Urothelium cell line (cell line): ENCODE measurements around the gene MYO3B.
"Not testable (repeated sequence)": the region's sequence is repeated elsewhere in the genome, so short reads cannot be mapped to it uniquely, and the experiment has no call there.

Experiments
- DNase-seq: peaks from one replicate; pipeline ENCODE4 v3.0.0; 2011; ENCODE audit warnings: low spot score, mixed read lengths
- FAIRE-seq: peaks from 2 replicates; lab custom pipeline; 2011; peaks lifted over from hg19 to GRCh38; lab: Jason Lieb, UNC

The MYO3B gene

DNA sequence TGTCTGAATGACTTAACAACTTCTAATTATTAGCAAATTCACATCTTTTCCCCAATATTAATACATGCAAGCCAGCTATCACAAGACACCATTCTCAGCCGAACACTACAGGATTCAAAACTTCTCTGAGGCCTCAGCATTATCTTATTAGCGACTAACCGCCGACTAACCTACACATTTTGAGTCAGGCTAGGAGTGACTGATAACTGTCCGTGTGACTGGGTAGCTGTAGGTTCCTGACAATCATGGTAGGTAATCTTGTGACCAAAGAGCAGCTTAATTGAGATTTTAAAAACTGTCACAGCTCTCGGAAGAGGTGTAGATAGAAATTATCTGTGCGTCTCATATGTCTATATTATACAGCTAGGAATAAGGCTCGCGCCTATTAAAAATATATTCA lies 493.1 kb downstream of the MYO3B start:
- FAIRE-seq: no peak
- DNase-seq: no peak

- not testable (repeated sequence) for FAIRE-seq, DNase-seq
These were observed 496.3 kb downstream of the MYO3B start for GRCh38 chr2:170674282-170674681.

DNA sequence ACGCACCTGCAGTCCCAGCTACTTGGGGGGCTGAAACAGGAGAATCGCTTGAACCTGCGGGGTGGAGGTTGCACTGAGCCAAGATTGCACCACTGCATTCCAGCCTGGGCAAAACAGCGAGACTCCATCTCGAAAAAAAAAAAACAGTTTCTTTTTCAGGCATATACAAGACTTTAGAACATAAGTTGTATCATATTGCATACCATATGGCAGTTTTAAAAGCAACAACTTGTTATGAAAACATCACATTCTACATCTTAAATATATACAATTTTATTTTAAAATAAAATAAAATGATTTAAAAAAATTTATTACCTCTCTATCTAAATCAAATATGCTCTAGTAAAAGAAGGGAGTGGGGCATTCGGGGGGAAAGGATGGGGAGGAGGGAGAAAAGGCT lies 497.8 kb downstream of the MYO3B start:
- no peak for FAIRE-seq
- DNase-seq: no peak

DNA sequence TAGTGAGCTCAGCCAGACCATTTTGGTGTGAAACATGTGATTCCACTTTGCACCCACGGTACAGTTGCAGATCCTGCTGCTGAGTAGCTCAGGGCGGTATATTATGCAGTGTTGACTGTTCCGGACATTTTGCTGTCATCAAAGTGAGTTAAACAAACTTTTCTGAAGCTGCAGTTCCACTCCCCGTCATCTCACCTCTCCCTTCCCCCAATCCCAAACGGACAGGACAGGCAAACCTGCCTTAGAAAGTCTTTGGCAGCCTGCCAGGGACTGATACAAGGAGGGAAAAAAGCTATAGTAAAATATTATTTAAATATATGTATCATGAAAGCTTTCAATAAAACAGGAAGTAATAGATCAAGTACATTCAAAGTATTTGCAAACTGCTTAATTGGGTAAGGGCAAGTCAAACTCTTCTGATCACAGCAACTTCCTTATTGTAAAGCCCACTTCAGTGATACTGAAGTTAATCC lies 501.7 kb downstream of the MYO3B start:
- FAIRE-seq: no peak
- no peak for DNase-seq

GRCh38 chr2:170680172-170680941 lies 502.4 kb downstream of the MYO3B start:
- no peak for DNase-seq
- FAIRE-seq: no peak

DNA sequence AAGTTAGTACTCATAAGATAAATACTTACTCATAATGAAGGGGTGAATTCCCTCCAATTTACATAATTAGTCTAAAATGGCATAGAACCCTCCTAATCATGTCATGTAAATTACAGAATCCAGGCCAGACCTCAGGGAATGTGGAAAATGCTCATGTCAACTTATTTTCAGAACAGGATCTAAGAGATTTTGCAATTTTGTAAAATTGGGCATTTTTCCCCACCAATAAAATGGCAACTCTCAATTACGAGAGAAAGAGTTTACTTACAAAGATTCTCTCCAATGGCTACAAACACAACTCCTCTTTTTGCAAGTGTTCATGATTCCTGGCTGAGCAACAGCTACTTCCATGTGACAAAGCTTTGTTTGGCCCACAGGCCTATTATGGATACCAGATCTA lies 503.4 kb downstream of the MYO3B start:
- FAIRE-seq (no peak), DNase-seq (no peak)

- no peak for FAIRE-seq
- DNase-seq: no peak
These were observed 507.6 kb downstream of the MYO3B start for GRCh38 chr2:170685591-170685990.

DNA sequence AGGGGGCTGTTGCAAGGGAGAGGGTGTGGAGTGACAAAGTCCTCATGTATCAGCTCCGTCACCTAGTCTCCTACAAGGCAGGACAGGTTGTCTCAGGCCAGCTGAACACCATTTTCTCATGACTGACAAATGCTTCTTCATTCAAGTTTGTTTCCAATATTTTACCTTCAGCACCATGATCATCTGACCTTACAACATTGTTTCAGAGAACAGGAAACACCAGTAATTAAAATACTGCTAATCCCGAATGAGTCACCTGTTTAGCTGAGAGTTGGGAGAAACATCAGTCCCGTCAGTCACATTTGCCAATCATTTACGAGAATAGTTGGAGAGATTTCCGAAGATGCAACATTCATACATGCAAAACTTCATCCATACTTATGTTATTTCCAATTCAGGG lies 511.5 kb downstream of the MYO3B start:
- FAIRE-seq (no peak), DNase-seq (no peak)

DNA sequence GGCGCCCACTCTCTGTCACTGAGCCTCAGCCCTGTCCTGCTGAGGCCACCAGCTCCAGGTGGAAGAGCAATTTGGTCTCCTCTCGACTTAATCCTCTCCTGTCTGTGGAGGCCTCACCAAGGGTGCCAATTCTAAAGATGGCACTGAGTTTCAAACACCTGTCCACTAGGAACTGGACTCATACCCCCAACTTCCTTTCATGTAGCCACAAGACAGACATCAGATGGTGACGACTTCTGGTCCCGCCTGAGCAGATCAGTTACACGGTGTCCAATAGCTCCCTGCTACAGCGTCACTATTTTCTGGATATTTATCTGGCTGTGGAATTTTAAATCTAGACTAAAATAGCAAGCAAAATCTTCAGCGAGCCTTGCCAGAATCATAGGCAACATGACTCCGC lies 512.7 kb downstream of the MYO3B start:
- FAIRE-seq: no peak
- DNase-seq: no peak

- FAIRE-seq: no peak
- DNase-seq: no peak
These were observed 516.4 kb downstream of the MYO3B start for GRCh38 chr2:170694316-170694715.

DNA sequence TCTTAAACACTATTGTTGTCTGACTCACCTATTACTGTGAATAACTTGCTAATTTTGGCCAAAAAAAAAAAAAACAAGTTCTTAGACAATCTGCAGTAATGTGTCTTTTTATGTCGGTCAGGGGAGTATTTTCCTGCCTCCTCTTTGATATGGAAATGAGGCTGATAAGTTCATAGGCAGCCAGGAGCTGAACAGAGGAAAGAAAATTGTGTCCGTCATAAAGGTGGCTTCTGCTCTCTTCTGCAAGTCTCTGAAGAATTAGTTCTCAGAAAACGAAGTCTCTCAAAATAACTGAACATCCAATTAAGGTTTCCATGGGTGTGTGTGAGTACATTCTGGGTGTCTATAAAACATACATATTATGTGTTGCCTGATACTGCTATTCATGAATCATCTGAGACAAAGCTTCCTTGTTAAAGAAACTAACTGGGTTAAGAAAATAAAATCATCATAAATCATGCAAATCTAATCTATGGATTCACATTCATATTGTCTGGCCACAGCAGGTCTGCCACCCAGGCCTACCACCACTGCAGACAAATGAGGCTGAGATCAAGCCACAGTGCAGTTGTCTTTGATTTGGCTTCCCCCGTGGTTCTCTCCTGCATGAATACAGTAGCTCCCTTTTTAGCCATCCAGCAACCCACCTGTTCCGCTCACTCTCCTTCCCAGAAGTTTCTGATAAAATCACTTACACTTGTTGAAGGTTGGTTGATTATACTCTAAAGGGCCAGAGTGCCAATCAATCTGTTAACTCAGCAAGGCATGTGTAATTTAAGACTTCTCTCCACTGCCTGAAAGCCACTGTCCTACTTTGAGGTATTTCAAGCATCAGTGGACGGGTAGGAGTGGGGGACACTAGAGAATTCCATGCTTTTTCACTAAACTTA lies 517.8 kb downstream of the MYO3B start:
- FAIRE-seq: no peak
- DNase-seq: no peak

DNA sequence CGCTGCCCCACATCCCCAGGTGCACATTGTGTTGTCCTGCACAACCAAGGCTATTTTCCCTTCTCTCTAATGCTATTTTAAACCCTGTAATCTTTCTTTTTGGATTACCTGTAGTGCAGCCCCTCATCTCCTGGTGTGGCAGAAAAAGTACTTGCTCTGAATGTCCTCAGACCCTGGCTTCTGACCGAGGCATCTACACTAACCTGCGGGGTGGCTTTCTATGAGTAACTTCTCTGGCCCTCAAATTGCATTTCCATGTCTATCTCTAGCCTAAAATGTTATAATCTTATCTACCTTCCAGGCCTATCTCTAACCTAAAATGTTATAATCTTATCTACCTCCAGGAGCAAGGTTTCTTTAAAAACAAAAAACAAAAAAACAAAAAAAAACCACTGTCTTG lies 519.0 kb downstream of the MYO3B start:
- DNase-seq: no peak
- no peak for FAIRE-seq

DNA sequence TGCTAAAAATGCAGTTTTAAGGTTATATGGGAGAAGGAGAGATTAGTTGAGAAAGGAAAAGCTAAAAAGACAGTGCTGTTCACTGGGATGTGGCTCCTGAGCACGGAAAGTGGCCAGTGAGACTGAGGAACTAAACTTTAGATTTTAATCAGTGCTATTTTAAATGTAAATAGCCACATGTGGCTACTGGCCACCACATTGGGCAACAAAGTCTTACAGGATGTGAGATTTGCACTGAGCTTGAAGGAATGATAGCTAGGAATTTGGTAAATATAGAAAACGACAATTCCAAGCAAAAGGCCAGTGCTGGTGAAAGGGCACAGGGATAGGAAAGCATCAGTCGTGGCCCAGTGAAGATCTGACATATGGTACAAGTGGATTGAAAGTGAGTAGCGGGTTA lies 523.1 kb downstream of the MYO3B start:
- DNase-seq (no peak), FAIRE-seq (no peak)

DNA sequence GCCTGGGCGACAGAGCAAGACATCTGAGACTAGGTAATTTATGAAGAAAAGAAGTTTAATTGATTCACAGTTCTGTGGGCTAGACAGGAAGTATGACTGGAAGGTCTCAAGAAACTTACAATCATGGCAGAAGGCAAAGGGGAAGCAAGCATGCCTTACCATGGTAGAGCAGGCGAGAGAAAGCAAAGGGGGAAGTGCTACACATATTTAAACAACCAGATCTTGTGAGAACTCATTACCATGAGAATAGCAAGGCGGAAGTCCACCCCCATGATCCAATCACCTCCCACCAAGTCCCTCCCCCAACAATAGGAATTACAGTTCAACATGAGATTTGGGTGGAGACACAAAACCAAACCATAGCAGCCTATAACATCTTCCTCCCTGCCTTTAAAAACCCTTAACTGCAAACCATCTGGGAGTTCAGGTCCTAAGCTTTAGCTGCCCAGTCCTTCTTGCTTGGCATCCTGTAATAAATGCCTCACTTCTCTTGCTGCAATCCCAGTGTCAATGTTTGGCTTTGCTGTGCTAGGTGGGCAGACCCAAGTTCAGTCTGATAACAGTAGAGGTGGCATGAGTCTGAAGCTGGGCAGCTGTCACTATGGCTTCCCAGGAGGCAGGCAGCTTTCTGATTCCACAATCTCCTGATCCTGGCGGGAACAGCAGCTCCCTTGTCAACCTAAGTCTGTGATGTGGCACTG lies 526.0 kb downstream of the MYO3B start:
- FAIRE-seq (no peak), DNase-seq (no peak)
